Osteoblast (primary cell): ENCODE results near the gene CNTNAP5. TPM values are rescaled to one million over a fixed set of nuclear protein-coding genes. Genes with fewer than 3 reads are reported as not detected.

ENCODE experiments used
- DNase-seq: peaks from one replicate; pipeline ENCODE4 v3.0.0; 2011; ENCODE audit warnings: low spot score, mixed read lengths; ENCODE audit not compliant: insufficient read length; ENCODE audit errors: missing footprints
- H2AFZ ChIP-seq: 2 replicates; pipeline ENCODE4 v1.6.0; 2011; ENCODE audit warnings: mild to moderate bottlenecking, low read length
- H3K27ac ChIP-seq: 2 replicates; pipeline ENCODE4 v1.5.1; 2011; ENCODE audit warnings: mild to moderate bottlenecking, low read depth, low read length, moderate library complexity
- H3K27me3 ChIP-seq: 2 replicates; pipeline ENCODE4 v1.6.0; 2012; ENCODE audit warnings: mild to moderate bottlenecking, control low read depth, inconsistent platforms, low read length, moderate library complexity; ENCODE audit not compliant: insufficient read depth
- H3K36me3 ChIP-seq: 2 replicates; pipeline ENCODE4 v1.5.1; 2011; ENCODE audit warnings: mild to moderate bottlenecking, low read length, control low read depth, moderate library complexity; ENCODE audit not compliant: insufficient read depth
- H3K4me1 ChIP-seq: 2 replicates; pipeline ENCODE4 v1.5.1; 2011; ENCODE audit warnings: mild to moderate bottlenecking, low read length, control low read depth, moderate library complexity; ENCODE audit not compliant: insufficient read depth
- H3K4me2 ChIP-seq: 2 replicates; pipeline ENCODE4 v1.6.0; 2011; ENCODE audit warnings: mild to moderate bottlenecking, low read length; ENCODE audit not compliant: insufficient read depth
- H3K4me3 ChIP-seq: fragments of 200-600 bp; sonication (generic); 3 replicates; pipeline ENCODE4 v1.5.1; 2012; ENCODE audit warnings: mild to moderate bottlenecking, low read length, inconsistent platforms; ENCODE audit not compliant: insufficient read depth
- H3K79me2 ChIP-seq: 2 replicates; pipeline ENCODE4 v1.6.0; 2012; ENCODE audit warnings: mild to moderate bottlenecking, low read length, control low read depth, inconsistent platforms; ENCODE audit not compliant: insufficient read depth
- H3K9me3 ChIP-seq: 2 replicates; pipeline ENCODE4 v1.5.1; 2011; ENCODE audit warnings: low read depth, low read length, control low read depth
- H4K20me1 ChIP-seq: 2 replicates; pipeline ENCODE4 v1.6.0; 2012; ENCODE audit warnings: mild to moderate bottlenecking, low read length, control low read depth; ENCODE audit not compliant: insufficient read depth
- total RNA-seq: library from RNA; depleted of rRNA; stranded (reverse); fragments of >200 nt; gene quantifications from 2 replicates; pipeline ENCODE4 v1.2.3, GENCODE V29; 2012
- TF ChIP-seq, protein P1 (sequence below): IDR thresholded peaks from 2 replicates; pipeline ENCODE4 v1.5.1; 2011; ENCODE audit warnings: mild to moderate bottlenecking, low read depth, low read length, moderate library complexity; ENCODE audit errors: extremely low read depth

The CNTNAP5 gene
- total RNA-seq, 1 donor, result not detected

DNA sequence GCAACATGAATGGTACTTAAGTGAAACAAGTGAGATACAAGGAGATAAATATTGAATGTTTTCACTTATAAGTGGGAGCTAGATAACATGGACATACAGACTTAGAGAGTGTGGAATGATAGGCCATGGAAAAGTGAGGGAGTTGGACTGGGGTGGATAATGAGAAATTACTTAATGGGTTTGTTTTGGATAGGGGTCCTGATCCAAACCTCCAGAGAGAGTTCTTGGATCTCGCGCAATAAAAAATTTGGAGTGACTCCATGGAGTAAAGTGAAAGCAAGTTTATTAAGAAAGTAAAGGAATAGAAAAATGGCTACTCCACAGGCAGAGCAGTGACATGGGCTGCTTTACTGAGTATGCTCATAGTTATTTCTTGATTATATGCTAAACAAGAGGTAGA lies 508.9 kb downstream of the CNTNAP5 start:
- Histone ChIP-seq H3K79me2 (no peaks in the 10 kb centered on the region), H3K4me1 (no peaks in the 10 kb centered on the region), H3K27ac (no peak overlapping the region), H3K27me3 (no peaks in the 10 kb centered on the region), H3K9me3 (no peaks in the 10 kb centered on the region), H2AFZ (no peak overlapping the region), H3K4me3 (no peak overlapping the region), H3K36me3 (no peaks in the 10 kb centered on the region), H3K4me2 (no peak overlapping the region), H4K20me1 (no peaks in the 10 kb centered on the region)
- DNase-seq, result no peak
- TF ChIP-seq, protein P1, sequence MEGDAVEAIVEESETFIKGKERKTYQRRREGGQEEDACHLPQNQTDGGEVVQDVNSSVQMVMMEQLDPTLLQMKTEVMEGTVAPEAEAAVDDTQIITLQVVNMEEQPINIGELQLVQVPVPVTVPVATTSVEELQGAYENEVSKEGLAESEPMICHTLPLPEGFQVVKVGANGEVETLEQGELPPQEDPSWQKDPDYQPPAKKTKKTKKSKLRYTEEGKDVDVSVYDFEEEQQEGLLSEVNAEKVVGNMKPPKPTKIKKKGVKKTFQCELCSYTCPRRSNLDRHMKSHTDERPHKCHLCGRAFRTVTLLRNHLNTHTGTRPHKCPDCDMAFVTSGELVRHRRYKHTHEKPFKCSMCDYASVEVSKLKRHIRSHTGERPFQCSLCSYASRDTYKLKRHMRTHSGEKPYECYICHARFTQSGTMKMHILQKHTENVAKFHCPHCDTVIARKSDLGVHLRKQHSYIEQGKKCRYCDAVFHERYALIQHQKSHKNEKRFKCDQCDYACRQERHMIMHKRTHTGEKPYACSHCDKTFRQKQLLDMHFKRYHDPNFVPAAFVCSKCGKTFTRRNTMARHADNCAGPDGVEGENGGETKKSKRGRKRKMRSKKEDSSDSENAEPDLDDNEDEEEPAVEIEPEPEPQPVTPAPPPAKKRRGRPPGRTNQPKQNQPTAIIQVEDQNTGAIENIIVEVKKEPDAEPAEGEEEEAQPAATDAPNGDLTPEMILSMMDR, result no peak

DNA sequence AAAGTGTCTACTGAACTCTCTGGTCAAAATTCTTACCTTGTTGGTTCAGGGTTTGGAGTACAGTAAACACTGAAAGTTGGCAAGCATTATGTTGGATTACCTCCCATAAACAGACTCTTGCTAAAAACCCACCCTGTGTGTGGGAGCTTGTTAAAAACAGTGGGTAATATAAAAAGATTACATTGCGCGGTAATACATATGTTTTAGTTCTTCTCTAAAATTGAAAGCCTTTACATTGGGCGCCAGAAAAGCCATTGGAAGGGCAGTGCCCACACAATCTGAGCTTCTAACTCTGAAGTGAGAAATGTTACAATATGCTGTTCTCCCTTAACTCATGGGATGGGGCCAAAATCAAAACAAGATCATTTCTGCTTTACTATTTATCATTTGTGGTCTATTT lies 510.7 kb downstream of the CNTNAP5 start:
- Histone ChIP-seq H2AFZ (no peak overlapping the region), H3K4me1 (no peaks in the 10 kb centered on the region), H3K4me3 (no peak overlapping the region), H3K36me3 (no peaks in the 10 kb centered on the region), H3K27ac (no peak overlapping the region), H4K20me1 (no peaks in the 10 kb centered on the region), H3K9me3 (no peaks in the 10 kb centered on the region), H3K79me2 (no peaks in the 10 kb centered on the region), H3K4me2 (no peak overlapping the region), H3K27me3 (no peaks in the 10 kb centered on the region)
- TF ChIP-seq, protein P1, result no peak
- DNase-seq, result no peak

DNA sequence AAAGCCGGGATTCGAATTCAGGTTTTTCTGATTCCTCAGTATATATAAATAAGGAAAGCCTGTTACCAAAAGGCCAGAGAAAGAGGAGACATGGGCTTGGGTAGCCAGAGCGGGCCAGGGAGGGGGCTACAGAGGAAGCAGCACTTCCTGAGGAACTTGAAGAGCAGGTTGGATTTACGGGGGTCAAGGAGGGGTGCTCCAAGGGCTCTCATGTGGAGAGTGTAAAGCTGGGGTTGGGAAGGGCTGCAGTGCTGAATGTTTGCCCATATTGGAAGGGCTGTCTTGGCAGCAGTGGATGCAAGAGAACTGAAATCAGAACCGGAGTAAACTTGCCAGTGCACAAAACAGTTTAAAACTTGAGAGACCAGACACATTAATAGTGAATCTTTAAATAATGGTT lies 511.5 kb downstream of the CNTNAP5 start:
- H3K27me3 ChIP-seq, result no peaks in the 10 kb centered on the region
- DNase-seq, result no peak
- no peaks in the 10 kb centered on the region for H3K79me2 ChIP-seq
- TF ChIP-seq, protein P1, result no peak
- no peaks in the 10 kb centered on the region for H3K36me3 ChIP-seq
- H4K20me1 ChIP-seq, result no peaks in the 10 kb centered on the region
- no peak overlapping the region for H2AFZ ChIP-seq
- no peak overlapping the region for H3K27ac ChIP-seq
- no peak overlapping the region for H3K4me2 ChIP-seq
- H3K9me3 ChIP-seq, result no peaks in the 10 kb centered on the region
- H3K4me3 ChIP-seq, result no peak overlapping the region
- no peaks in the 10 kb centered on the region for H3K4me1 ChIP-seq

DNA sequence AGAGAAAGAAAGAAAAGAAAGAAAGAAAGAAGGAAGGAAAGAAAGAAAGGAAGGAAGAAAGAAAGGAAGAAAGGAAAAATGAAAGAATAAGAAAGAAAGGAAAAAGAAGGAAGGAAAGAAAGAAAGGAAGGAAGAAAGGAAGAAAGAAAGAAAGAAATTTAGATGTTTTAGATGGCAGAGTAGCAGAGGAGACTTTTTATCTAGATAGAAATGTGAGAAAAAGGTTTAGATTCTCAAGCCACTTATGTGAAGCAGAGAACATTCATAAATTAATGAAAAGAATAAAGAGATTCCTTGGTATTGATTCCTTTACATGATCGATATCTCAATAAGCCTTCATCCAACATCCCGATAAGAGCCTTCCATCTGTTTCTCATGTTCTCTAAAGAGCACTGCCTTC lies 513.5 kb downstream of the CNTNAP5 start:
- Histone ChIP-seq H3K27me3 (no peaks in the 10 kb centered on the region), H3K4me3 (no peak overlapping the region), H4K20me1 (no peaks in the 10 kb centered on the region), H3K79me2 (no peaks in the 10 kb centered on the region), H3K27ac (no peak overlapping the region), H3K4me2 (no peak overlapping the region), H3K4me1 (no peaks in the 10 kb centered on the region), H2AFZ (no peak overlapping the region), H3K36me3 (no peaks in the 10 kb centered on the region), H3K9me3 (peaks cover 3% of the 10 kb centered on the region)
- TF ChIP-seq, protein P1, result no peak
- no peak for DNase-seq
